HepG2 (cell line): ENCODE measurements around the gene H6PD. TPM values are rescaled to one million over a fixed set of nuclear protein-coding genes. Genes with fewer than 3 reads are reported as not detected.
A peak's percentile ranks its signal among the peaks of the same experiment; 100 is the strongest.

ENCODE experiments used
- AHR ChIP-seq: IDR thresholded peaks from 2 replicates; pipeline ENCODE4 v1.6.1; 2018; ENCODE audit warnings: missing genetic modification reagents, missing compliant biosample characterization
- AKAP8 ChIP-seq: sonication (generic); formaldehyde crosslinking; IDR thresholded peaks from 2 replicates; pipeline ENCODE4 v1.5.1; 2020; ENCODE audit warnings: mild to moderate bottlenecking, missing genetic modification reagents
- ARNTL ChIP-seq: sonication (generic); formaldehyde crosslinking; IDR thresholded peaks from 2 replicates; pipeline ENCODE4 v1.4.0; 2020; ENCODE audit warnings: mild to moderate bottlenecking, missing genetic modification reagents
- ATF1 ChIP-seq: IDR thresholded peaks from 2 replicates; pipeline ENCODE4 v1.6.1; 2016; ENCODE audit warnings: mild to moderate bottlenecking, control low read depth
- CAMTA2 ChIP-seq: sonication (generic); formaldehyde crosslinking; IDR thresholded peaks from 2 replicates; pipeline ENCODE4 v1.4.0; 2020; ENCODE audit warnings: mild to moderate bottlenecking, missing genetic modification reagents, borderline replicate concordance
- DZIP1 ChIP-seq: sonication (generic); formaldehyde crosslinking; IDR thresholded peaks from 2 replicates; pipeline ENCODE4 v1.5.0; 2020; ENCODE audit warnings: mild to moderate bottlenecking, missing genetic modification reagents
- FOXK2 ChIP-seq: fragments of 450-650 bp; IDR thresholded peaks from 2 replicates; pipeline ENCODE4 v1.6.1; 2016
- HES4 ChIP-seq: sonication (generic); formaldehyde crosslinking; IDR thresholded peaks from 2 replicates; pipeline ENCODE4 v1.9.0; 2021; ENCODE audit warnings: mild to moderate bottlenecking, missing genetic modification reagents, borderline replicate concordance
- HNRNPL ChIP-seq: fragments of 200-400 bp; formaldehyde crosslinking; IDR thresholded peaks from 2 replicates; pipeline ENCODE4 v1.6.1; 2017; ENCODE audit warnings: mild to moderate bottlenecking, low read depth, low read length
- LRRFIP1 ChIP-seq: sonication (generic); formaldehyde crosslinking; conservative IDR thresholded peaks from 2 replicates; pipeline ENCODE4 v1.4.0; 2020; ENCODE audit warnings: missing genetic modification reagents
- NCOR1 ChIP-seq: fragments of 200-600 bp; sonication (generic); IDR thresholded peaks from 2 replicates; pipeline ENCODE4 v1.7.0; 2017; ENCODE audit warnings: antibody characterized with exemption, low read length, borderline replicate concordance
- NFKB2 ChIP-seq: sonication (generic); formaldehyde crosslinking; IDR thresholded peaks from 2 replicates; pipeline ENCODE4 v1.4.0; 2020; ENCODE audit warnings: missing genetic modification reagents, borderline replicate concordance
- POLR2AphosphoS5 ChIP-seq: IDR thresholded peaks from 2 replicates; pipeline ENCODE4 v1.6.1; 2012; ENCODE audit warnings: low read depth, low read length
- RNF2 ChIP-seq: fragments of 450-650 bp; conservative IDR thresholded peaks from 2 replicates; pipeline ENCODE4 v1.6.1; 2016; ENCODE audit warnings: low read depth
- THAP7 ChIP-seq: sonication (generic); formaldehyde crosslinking; IDR thresholded peaks from 2 replicates; pipeline ENCODE4 v1.8.1; 2023; ENCODE audit warnings: mild to moderate bottlenecking, missing genetic modification reagents
- ZNF180 ChIP-seq: sonication (generic); formaldehyde crosslinking; IDR thresholded peaks from 2 replicates; pipeline ENCODE4 v1.4.0; 2020; ENCODE audit warnings: low read depth, missing genetic modification reagents, borderline replicate concordance
- ZNF430 ChIP-seq: sonication (generic); formaldehyde crosslinking; IDR thresholded peaks from 2 replicates; pipeline ENCODE4 v1.9.0; 2021; ENCODE audit warnings: mild to moderate bottlenecking, missing genetic modification reagents
- ZNF552 ChIP-seq: sonication (generic); formaldehyde crosslinking; IDR thresholded peaks from 2 replicates; pipeline ENCODE4 v1.9.0; 2022; ENCODE audit warnings: missing genetic modification reagents, mild to moderate bottlenecking, borderline replicate concordance
- ZNF644 ChIP-seq: IDR thresholded peaks from 2 replicates; pipeline ENCODE4 v1.6.1; 2016; ENCODE audit warnings: low read depth
- ZNF746 ChIP-seq: sonication (generic); formaldehyde crosslinking; IDR thresholded peaks from 2 replicates; pipeline ENCODE4 v1.8.0; 2022; ENCODE audit warnings: mild to moderate bottlenecking, missing genetic modification reagents
- ZNF780A ChIP-seq: sonication (generic); formaldehyde crosslinking; IDR thresholded peaks from 2 replicates; pipeline ENCODE4 v1.8.0; 2022; ENCODE audit warnings: mild to moderate bottlenecking, missing genetic modification reagents, moderate library complexity
- polyA plus RNA-seq, 8 experiments: library from polyadenylated mRNA; depleted of rRNA in 3 of 8; stranded (reverse) in 7 of 8; unstranded in 1 of 8; fragments of >200 nt; fragmentation: Illumina TruSeq in 4 of 8; extraction: Trizol in 4 of 8; gene quantifications; 2 replicates each; pipeline versions ENCODE4 v1.2.1 to v1.2.3, GENCODE V29; 2011 to 2016; ENCODE audit warnings: low read depth in 4 of 8, missing spikeins in 1 of 8, mixed read lengths in 1 of 8; ENCODE audit not compliant: insufficient read depth in 1 of 8
- total RNA-seq, 5 experiments: library from RNA; depleted of rRNA; stranded (reverse); fragments of >200 nt; fragmentation: Illumina TruSeq; extraction: Trizol; gene quantifications; 2 replicates each; pipeline ENCODE4 v1.2.3, GENCODE V29; 2016; ENCODE audit warnings: low read depth in 1 of 5
- TF ChIP-seq, protein P1 (sequence below): sonication (generic); formaldehyde crosslinking; conservative IDR thresholded peaks from 2 replicates; pipeline ENCODE4 v1.8.0; 2022; ENCODE audit warnings: missing genetic modification reagents
- TF ChIP-seq, protein P2 (sequence below): IDR thresholded peaks from 2 replicates; pipeline ENCODE4 v1.6.1; 2016; ENCODE audit warnings: missing genetic modification reagents, missing compliant biosample characterization

The H6PD gene
- total and polyA plus RNA-seq, 2 of the 13 experiments (the other 11 are each of a cell fraction or from before 2014, with no cell fraction given) = 9.3 to 14.1 TPM

GRCh38 chr1:9239622-9240401, 5.2 kb downstream of the H6PD start (continued):
- TF ChIP-seq ZNF780A (CRISPR knock-in tag) (no peak), FOXK2 (no peak), DZIP1 (no peak), ZNF644 (CRISPR knock-in tag) (no peak), CAMTA2 (no peak), HES4 (CRISPR knock-in tag) (no peak), ZNF180 (CRISPR knock-in tag) (no peak), POLR2AphosphoS5 (peak; percentile 46), LRRFIP1 (CRISPR knock-in tag) (no peak), THAP7 (CRISPR knock-in tag) (no peak), HNRNPL (no peak), ZNF552 (CRISPR knock-in tag) (no peak), NFKB2 (CRISPR knock-in tag) (no peak; the same call in 1 of the 2 replicates), ZNF430 (CRISPR knock-in tag) (peak; percentile 70; the same call in 1 of the 2 replicates), AKAP8 (CRISPR knock-in tag) (no peak), NCOR1 (no peak; the same call in 1 of the 2 replicates), ZNF746 (CRISPR knock-in tag) (no peak), AHR (peak; percentile 69; the same call in 1 of the 2 replicates), ATF1 (CRISPR knock-in tag) (no peak), ARNTL (CRISPR knock-in tag) (peak; percentile 49; the same call in 1 of the 2 replicates), RNF2 (no peak)
- TF ChIP-seq, protein P1, sequence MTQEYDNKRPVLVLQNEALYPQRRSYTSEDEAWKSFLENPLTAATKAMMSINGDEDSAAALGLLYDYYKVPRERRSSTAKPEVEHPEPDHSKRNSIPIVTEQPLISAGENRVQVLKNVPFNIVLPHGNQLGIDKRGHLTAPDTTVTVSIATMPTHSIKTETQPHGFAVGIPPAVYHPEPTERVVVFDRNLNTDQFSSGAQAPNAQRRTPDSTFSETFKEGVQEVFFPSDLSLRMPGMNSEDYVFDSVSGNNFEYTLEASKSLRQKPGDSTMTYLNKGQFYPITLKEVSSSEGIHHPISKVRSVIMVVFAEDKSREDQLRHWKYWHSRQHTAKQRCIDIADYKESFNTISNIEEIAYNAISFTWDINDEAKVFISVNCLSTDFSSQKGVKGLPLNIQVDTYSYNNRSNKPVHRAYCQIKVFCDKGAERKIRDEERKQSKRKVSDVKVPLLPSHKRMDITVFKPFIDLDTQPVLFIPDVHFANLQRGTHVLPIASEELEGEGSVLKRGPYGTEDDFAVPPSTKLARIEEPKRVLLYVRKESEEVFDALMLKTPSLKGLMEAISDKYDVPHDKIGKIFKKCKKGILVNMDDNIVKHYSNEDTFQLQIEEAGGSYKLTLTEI (CRISPR knock-in tag) = no peak
- TF ChIP-seq, protein P2, sequence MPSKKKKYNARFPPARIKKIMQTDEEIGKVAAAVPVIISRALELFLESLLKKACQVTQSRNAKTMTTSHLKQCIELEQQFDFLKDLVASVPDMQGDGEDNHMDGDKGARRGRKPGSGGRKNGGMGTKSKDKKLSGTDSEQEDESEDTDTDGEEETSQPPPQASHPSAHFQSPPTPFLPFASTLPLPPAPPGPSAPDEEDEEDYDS (CRISPR knock-in tag) = peak; percentile 50
